Ishikawa (cell line): ENCODE results near the gene PTPN23.

Experiments
- CEBPB ChIP-seq: IDR thresholded peaks from 2 replicates; pipeline ENCODE4 v1.6.1; 2012
- CREB1 ChIP-seq: IDR thresholded peaks from 2 replicates; pipeline ENCODE4 v1.6.1; 2012; ENCODE audit warnings: low read depth
- EGR1 ChIP-seq: IDR thresholded peaks from 2 replicates; pipeline ENCODE4 v1.6.1; 2012
- EP300 ChIP-seq: IDR thresholded peaks from 2 replicates; pipeline ENCODE4 v1.6.1; 2012; ENCODE audit warnings: borderline replicate concordance
- FOXM1 ChIP-seq: IDR thresholded peaks from 2 replicates; pipeline ENCODE4 v1.6.1; 2012; ENCODE audit warnings: low read depth, borderline replicate concordance
- NFIC ChIP-seq: IDR thresholded peaks from 2 replicates; pipeline ENCODE4 v1.6.1; 2012
- RAD21 ChIP-seq: IDR thresholded peaks from 2 replicates; pipeline ENCODE4 v1.6.1; 2012; ENCODE audit warnings: low read depth
- TAF1 ChIP-seq: IDR thresholded peaks from 2 replicates; pipeline ENCODE4 v1.6.1; 2012; ENCODE audit warnings: low read depth, mild to moderate bottlenecking
- TCF12 ChIP-seq: IDR thresholded peaks from 2 replicates; pipeline ENCODE4 v1.6.1; 2012; ENCODE audit warnings: low read depth
- TEAD4 ChIP-seq: IDR thresholded peaks from 2 replicates; pipeline ENCODE4 v1.6.1; 2012
- USF1 ChIP-seq: IDR thresholded peaks from 2 replicates; pipeline ENCODE4 v1.6.1; 2012
- YY1 ChIP-seq: IDR thresholded peaks from 2 replicates; pipeline ENCODE4 v1.6.1; 2012; ENCODE audit warnings: low read depth
- ZBTB7A ChIP-seq: IDR thresholded peaks from 2 replicates; pipeline ENCODE4 v1.6.1; 2012; ENCODE audit warnings: low read depth
- TF ChIP-seq, protein P1 (sequence below): IDR thresholded peaks from 2 replicates; pipeline ENCODE4 v1.6.1; 2012
- TF ChIP-seq, protein P2 (sequence below): IDR thresholded peaks from 2 replicates; pipeline ENCODE4 v1.6.1; 2012; ENCODE audit warnings: low read depth, mild to moderate bottlenecking

Gene PTPN23

DNA sequence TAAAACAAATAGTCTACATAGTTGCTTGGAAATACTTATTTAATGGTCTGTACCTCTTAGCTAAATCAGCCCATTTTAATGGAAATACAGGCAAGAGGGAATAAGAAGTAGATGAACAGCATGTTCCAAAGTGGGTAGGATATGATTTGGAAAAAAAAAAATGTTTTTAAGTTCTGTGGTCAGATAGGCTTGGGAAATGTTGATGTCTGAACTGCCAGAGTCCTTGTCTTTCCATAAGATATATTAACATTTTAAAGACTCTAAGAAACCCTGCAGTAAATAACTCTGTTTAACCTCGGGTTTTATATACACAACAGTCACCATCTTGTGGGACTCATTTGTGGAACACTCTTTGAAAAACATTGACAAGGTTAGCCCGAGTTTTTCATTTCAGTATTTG is 40.0 kb upstream of the PTPN23 start:
- TF ChIP-seq EGR1 (no peak), NFIC (no peak), ZBTB7A (no peak), CREB1 (no peak), TAF1 (no peak), RAD21 (no peak)
- TF ChIP-seq, protein P1, sequence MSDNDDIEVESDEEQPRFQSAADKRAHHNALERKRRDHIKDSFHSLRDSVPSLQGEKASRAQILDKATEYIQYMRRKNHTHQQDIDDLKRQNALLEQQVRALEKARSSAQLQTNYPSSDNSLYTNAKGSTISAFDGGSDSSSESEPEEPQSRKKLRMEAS: no peak

GRCh38 chr3:47342151-47342550 is 38.7 kb upstream of the PTPN23 start:
- TF ChIP-seq EGR1: no peak
- TF ChIP-seq YY1: no peak
- no peak for TF ChIP-seq ZBTB7A
- TF ChIP-seq FOXM1: no peak
- TF ChIP-seq RAD21: no peak
- TF ChIP-seq, protein P1: no peak
- no peak for TF ChIP-seq TAF1
- TF ChIP-seq, protein P2, sequence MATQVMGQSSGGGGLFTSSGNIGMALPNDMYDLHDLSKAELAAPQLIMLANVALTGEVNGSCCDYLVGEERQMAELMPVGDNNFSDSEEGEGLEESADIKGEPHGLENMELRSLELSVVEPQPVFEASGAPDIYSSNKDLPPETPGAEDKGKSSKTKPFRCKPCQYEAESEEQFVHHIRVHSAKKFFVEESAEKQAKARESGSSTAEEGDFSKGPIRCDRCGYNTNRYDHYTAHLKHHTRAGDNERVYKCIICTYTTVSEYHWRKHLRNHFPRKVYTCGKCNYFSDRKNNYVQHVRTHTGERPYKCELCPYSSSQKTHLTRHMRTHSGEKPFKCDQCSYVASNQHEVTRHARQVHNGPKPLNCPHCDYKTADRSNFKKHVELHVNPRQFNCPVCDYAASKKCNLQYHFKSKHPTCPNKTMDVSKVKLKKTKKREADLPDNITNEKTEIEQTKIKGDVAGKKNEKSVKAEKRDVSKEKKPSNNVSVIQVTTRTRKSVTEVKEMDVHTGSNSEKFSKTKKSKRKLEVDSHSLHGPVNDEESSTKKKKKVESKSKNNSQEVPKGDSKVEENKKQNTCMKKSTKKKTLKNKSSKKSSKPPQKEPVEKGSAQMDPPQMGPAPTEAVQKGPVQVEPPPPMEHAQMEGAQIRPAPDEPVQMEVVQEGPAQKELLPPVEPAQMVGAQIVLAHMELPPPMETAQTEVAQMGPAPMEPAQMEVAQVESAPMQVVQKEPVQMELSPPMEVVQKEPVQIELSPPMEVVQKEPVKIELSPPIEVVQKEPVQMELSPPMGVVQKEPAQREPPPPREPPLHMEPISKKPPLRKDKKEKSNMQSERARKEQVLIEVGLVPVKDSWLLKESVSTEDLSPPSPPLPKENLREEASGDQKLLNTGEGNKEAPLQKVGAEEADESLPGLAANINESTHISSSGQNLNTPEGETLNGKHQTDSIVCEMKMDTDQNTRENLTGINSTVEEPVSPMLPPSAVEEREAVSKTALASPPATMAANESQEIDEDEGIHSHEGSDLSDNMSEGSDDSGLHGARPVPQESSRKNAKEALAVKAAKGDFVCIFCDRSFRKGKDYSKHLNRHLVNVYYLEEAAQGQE: no peak
- no peak for TF ChIP-seq USF1
- no peak for TF ChIP-seq CEBPB
- TF ChIP-seq NFIC: no peak
- no peak for TF ChIP-seq TEAD4
- TF ChIP-seq CREB1: no peak
- TF ChIP-seq TCF12: no peak
- no peak for TF ChIP-seq EP300

GRCh38 chr3:47342812-47343211 is 38.0 kb upstream of the PTPN23 start:
- no peak for TF ChIP-seq TCF12
- TF ChIP-seq ZBTB7A: no peak
- TF ChIP-seq, protein P1: no peak
- TF ChIP-seq CEBPB: no peak

DNA sequence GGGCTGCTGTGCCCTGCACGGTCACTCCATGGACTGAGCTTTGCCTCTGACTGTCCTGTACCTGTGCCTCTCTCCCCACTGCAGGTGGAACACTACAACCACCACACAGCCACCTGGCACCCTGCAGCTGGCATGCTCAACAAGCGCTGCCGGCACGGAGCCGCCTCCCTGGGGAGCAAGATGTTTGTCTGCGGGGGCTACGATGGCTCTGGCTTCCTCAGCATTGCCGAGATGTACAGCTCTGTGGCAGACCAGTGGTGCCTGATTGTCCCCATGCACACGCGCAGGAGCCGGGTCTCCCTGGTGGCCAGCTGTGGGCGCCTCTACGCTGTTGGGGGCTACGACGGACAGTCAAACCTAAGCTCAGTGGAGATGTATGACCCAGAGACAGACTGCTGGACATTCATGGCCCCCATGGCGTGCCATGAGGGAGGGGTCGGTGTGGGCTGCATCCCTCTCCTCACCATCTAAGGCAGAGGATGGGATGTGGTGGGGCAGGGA is 37.3 kb upstream of the PTPN23 start:
- no peak for TF ChIP-seq EGR1
- TF ChIP-seq TEAD4: no peak
- no peak for TF ChIP-seq NFIC
- no peak for TF ChIP-seq CEBPB
- TF ChIP-seq YY1: no peak
- TF ChIP-seq, protein P2: no peak

GRCh38 chr3:47344971-47345370 is 35.9 kb upstream of the PTPN23 start:
- TF ChIP-seq EGR1 (no peak), CREB1 (no peak), YY1 (no peak), RAD21 (no peak), EP300 (no peak), FOXM1 (no peak), CEBPB (no peak), NFIC (no peak), TAF1 (no peak), USF1 (no peak), TEAD4 (no peak), TCF12 (no peak), ZBTB7A (no peak)
- TF ChIP-seq, protein P2: no peak
- TF ChIP-seq, protein P1: no peak
